ENCODE data around the gene CSGALNACT2.

Gene CSGALNACT2

GRCh38 chr10:43227911-43228782, 89.9 kb downstream of the CSGALNACT2 start:
- no peak for DNase-seq (ENCODE audit: low read depth in 2 of 3, low spot score in 2 of 3)

GRCh38 chr10:43228783-43229207, 90.5 kb downstream of the CSGALNACT2 start:
- DNase-seq (ENCODE audit: low read depth in 2 of 3, low spot score in 2 of 3) = no peak

- DNase-seq (ENCODE audit: low read depth in 2 of 3, low spot score in 2 of 3) = no peak
Measured at GRCh38 chr10:43229208-43230061, 91.2 kb downstream of the CSGALNACT2 start.

- no peak for DNase-seq (ENCODE audit: low read depth in 2 of 3, low spot score in 2 of 3)
Measured at GRCh38 chr10:43230101-43230908, 92.1 kb downstream of the CSGALNACT2 start.

GRCh38 chr10:43230909-43231522, 92.8 kb downstream of the CSGALNACT2 start:
- no peak for DNase-seq (ENCODE audit: low read depth in 2 of 3, low spot score in 2 of 3)

GRCh38 chr10:43231523-43232078, 93.4 kb downstream of the CSGALNACT2 start:
- DNase-seq (ENCODE audit: low read depth in 2 of 3, low spot score in 2 of 3) = no peak

- no peak for DNase-seq (ENCODE audit: low read depth in 2 of 3, low spot score in 2 of 3)
Measured at GRCh38 chr10:43233601-43234430, 95.6 kb downstream of the CSGALNACT2 start.

GRCh38 chr10:43234471-43235041, 96.3 kb downstream of the CSGALNACT2 start:
- DNase-seq (ENCODE audit: low read depth in 2 of 3, low spot score in 2 of 3) = no peak
